HEK293T (cell line): ENCODE results near the gene FAM89A.

Experiments
- BHLHE40 ChIP-seq: fragments of 450-650 bp; IDR thresholded peaks from 2 replicates; pipeline ENCODE4 v1.6.1; 2016; ENCODE audit warnings: mild to moderate bottlenecking, moderate library complexity, borderline replicate concordance
- ELF4 ChIP-seq: fragments of 450-650 bp; IDR thresholded peaks from 2 replicates; pipeline ENCODE4 v1.6.1; 2017; ENCODE audit warnings: antibody characterized with exemption
- FOXA1 ChIP-seq: fragments of 450-650 bp; IDR thresholded peaks from 2 replicates; pipeline ENCODE4 v1.6.1; 2016; ENCODE audit warnings: mild to moderate bottlenecking
- FOXK2 ChIP-seq: fragments of 450-650 bp; IDR thresholded peaks from 2 replicates; pipeline ENCODE4 v1.6.1; 2016; ENCODE audit warnings: mild to moderate bottlenecking
- FOXM1 ChIP-seq: fragments of 450-650 bp; IDR thresholded peaks from 2 replicates; pipeline ENCODE4 v1.6.1; 2017; ENCODE audit warnings: mild to moderate bottlenecking, borderline replicate concordance
- HDGF ChIP-seq: fragments of 450-650 bp; IDR thresholded peaks from 2 replicates; pipeline ENCODE4 v1.6.1; 2017; ENCODE audit warnings: antibody characterized with exemption, borderline replicate concordance
- L3MBTL2 ChIP-seq: fragments of 450-650 bp; conservative IDR thresholded peaks from 2 replicates; pipeline ENCODE4 v1.6.1; 2016; ENCODE audit warnings: mild to moderate bottlenecking
- LEF1 ChIP-seq: fragments of 450-650 bp; IDR thresholded peaks from 2 replicates; pipeline ENCODE4 v1.6.1; 2017; ENCODE audit warnings: mild to moderate bottlenecking, borderline replicate concordance
- SP1 ChIP-seq: fragments of 450-650 bp; IDR thresholded peaks from 2 replicates; pipeline ENCODE4 v1.6.1; 2017
- SUZ12 ChIP-seq: fragments of 450-650 bp; IDR thresholded peaks from 2 replicates; pipeline ENCODE4 v1.6.1; 2016; ENCODE audit warnings: mild to moderate bottlenecking
- ZNF384 ChIP-seq: fragments of 450-650 bp; IDR thresholded peaks from 2 replicates; pipeline ENCODE4 v1.6.1; 2016

- TF ChIP-seq SP1 (no peak), HDGF (no peak), FOXM1 (no peak), FOXK2 (no peak), FOXA1 (no peak), L3MBTL2 (no peak), LEF1 (no peak), ZNF384 (no peak), BHLHE40 (no peak), ELF4 (no peak), SUZ12 (no peak)
These were observed 57.4 kb downstream of the FAM89A start for GRCh38 chr1:230982696-230983095.
